DMS153 treated with DMSO at 0.1 percent for 48 hours (cell line): ENCODE results near the gene MINDY4.

Experiments used
- DNase-seq: peaks from one replicate; lab custom pipeline; 2025; ENCODE audit not compliant: unreplicated experiment; lab: John Stamatoyannopoulos, UW

Gene MINDY4

DNA sequence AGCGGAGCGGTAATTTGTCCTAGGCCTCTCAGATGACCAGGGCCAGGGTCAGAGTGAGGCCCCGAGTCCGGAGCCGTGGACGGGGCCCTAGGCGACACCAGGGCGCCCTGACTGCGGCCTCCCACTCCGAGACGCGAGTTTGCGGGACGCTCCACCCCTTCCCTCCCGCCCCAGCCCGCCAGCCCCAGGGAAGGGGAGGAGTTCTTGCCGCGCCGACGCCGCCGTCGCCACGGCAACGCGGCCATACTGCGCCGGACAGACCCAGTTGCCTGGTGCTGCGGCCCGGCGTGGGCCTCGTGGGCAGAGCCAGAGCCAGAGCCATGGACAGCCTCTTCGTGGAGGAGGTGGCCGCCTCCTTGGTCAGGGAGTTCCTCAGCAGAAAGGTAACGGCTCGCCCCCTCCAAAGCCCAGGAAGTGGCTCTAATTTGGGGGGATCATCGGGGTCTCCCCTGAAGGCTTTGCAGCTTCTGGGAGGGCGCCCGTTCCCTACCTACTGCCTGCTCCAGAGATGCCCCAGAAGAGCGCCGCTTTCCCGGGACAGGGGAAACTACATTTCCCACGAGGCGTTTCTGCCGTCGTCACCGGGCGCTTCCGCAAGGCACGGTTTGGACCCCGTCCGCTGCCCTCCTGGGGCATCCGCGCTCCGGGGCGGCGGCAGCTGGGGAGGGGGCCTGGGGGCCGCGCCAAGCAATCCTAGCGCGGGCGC lies at the start of gene MINDY4:
Gene MINDY4, plus strand, starts transcription at position 244 of the 706 bp plus-strand sequence. Its CDS starts 77 bp downstream, at position 321.
- DNase-seq, result peak; percentile 87

DNA sequence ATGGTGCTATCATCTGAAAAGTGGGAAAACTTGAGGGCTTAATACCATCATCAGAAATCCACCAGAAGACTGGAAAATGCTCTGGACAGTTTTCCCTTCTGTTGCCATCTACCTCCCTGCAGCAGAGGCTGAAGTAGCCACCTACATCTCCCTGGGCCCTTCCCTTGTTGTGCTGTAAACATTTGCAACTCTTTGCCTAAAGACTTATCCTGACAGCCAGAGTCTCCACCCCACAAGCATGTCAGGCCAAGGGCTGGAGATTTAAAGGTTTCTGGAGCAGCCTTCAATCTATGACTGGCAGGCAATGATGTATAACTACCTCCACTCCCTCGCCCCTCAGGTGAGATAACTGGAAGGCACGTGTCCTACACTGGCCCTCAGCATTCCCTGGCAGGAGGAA lies 49.0 kb upstream of the MINDY4 start:
- DNase-seq, result no peak

DNA sequence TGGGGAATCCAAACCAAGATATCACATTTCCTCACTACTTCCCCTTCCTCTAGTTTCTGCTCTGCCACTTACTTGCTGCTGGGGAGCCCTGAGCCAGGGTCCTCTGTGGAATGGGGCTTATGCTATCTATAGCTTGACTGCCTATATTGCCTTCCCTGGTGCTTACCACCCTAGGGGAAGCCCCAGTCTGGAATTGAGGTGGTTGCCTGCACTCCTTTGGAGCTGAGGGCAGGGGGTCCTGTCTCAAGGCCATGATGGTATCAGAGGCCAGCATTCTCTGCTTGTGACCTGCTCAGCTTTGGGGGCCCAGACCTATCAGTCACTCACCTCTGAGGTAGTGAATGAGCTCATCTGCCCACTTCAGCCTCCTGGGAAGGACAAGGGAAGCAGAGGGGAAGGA lies 48.5 kb upstream of the MINDY4 start:
- no peak for DNase-seq

DNA sequence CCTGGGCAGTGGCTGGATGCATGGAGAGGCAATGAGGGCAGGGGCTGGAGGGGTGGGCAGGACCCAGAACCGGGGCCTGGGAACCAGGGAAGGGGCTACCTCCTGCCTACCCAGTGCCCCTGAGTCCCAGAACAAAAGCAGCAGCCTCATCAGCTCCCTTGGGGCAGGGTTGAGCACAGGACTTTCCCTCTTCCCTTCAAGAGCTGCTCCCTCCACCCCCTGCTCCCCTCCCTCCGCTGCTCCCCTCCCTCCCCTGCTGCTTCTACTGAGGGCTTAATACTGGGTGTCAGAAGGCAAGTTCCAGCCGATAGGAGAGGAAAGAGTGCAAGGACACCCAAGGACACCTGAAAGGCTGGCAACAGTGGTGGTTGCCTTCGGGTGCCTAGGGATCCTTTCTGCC lies 47.4 kb upstream of the MINDY4 start:
- no peak for DNase-seq

DNA sequence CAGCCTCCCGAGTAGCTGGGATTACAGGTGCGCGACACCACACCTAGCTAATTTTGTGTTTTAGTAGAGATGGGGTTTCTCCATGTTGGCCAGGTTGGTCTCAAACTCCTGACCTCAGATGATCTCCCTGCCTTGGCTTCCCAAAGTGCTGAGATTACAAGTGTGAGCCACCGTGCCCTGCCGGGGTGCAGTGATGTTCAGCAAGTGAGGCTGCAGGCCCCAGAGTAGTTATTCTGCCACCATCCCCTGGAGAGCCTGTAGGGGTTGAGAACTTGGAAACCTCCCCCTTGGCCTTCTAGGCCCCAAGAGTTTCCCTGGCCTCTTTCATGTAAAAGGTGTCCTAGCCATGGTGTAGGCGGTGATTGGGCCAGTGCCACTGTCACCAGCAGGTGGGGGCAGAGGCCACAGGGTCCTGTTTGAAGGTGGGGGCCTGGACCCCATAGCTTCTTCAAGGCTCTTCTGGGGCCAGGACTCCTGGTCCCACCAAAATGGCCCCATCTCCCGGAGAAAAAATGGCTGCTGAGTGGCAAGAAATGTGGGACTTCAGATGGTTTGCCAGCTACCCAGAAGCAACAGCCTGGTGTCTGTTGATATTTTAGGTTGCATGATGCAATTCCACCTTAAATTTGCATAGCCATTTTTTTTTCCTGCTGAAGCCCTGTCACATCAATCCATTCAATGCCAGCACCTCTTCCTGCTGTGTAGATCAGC lies 44.8 kb upstream of the MINDY4 start:
- no peak for DNase-seq

DNA sequence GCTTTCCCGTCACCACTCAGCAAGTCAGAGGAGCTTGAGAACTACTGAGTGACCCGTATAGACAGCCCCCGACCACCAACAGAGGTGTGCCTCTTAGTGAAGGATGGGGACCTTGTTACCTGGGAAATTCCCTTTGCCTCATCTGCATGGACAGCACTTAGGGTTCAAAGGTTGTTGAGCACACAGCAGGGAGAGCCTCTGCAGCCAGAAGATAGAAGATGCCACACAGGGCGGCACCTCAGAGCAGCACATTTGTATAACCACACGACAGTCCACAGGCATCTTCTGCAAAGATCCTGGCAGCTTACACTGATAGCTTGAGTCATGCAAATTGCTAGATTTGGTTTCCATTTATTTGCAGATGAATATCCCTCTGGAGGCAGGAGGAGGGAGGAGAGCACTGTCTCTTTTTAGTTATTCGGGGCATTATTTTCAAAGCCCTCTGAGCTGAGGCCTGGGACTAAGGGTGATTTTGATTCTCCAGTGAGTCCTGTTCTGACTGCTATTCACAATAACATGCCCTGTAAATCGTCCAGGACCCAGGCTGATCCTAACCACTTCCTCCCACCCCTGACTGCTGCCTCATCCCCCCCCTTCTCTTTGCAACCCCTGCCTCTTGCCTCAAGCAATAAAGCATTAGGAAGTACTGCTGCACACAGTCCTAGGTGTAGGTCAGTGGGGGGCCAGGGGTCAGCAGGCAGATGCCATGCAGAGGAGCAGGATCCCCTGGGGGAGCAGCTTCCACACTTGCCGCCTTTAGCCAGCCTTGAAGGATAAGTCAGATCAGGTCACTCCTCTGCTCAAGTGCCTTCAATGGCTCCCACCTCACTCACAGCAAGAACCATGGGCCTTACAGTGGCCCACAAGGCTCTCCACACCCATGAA lies 43.9 kb upstream of the MINDY4 start:
- no peak for DNase-seq

DNA sequence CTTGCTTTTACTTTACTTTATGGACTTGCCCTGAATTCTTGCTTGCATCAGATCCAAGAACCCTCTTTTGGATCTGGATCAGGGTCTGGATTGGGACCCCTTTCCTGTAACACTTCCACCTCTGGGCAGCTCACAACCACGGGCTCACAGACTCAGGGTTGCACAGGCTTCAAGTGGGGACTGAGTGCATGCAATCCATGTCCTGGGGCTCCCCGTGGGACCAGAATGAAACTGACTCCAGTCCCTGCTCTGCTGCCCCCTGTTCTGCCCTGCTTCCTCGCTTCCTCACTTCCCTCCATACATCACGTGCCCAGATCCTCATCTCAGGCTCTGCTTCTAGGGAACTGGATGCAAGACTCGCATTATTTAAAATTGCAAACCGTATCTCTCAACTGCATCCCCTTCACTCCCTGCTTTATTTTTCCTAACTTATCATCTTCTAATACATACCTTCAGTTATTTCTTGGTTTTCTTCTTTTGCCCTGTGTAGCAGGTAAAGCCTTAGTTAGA lies 42.6 kb upstream of the MINDY4 start:
- no peak for DNase-seq

DNA sequence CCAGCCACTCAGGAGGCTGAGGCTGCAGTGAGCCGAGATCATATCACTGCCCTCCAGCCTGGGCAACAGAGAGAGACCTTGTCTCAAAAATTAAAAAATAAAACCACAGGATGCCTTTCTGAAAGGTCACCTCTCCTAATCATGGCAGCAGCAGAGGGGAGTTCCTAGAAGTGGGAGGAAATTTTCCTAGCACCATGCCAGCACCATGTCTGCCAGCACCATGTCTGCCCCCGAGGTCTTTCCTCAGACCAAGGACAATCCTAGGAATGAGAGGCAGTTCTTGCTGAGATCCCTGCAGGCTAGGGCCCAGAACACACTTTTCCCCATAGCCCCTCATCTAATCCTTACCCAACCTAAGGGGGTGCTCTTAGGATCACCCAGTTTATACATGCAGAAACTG lies 41.6 kb upstream of the MINDY4 start:
- DNase-seq, result no peak

DNA sequence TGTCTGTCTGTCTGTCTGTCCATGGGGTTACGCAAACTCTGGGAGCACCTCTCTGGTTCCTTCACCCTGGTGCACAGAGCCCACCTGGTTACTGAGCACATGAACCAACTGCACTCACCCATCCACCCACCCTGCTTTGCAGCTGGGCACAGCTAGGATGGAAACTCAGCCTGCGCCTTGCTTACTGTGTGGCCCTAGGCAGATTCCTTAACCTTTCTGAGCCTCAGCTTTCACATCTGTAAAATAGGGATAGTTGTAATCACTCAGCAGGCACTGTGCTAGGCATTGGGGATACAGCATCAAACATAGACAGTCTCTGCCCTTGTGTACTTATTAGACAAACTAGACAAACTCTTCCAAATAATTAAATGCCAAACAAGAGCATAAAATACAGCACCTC lies 41.1 kb upstream of the MINDY4 start:
- DNase-seq, result no peak

DNA sequence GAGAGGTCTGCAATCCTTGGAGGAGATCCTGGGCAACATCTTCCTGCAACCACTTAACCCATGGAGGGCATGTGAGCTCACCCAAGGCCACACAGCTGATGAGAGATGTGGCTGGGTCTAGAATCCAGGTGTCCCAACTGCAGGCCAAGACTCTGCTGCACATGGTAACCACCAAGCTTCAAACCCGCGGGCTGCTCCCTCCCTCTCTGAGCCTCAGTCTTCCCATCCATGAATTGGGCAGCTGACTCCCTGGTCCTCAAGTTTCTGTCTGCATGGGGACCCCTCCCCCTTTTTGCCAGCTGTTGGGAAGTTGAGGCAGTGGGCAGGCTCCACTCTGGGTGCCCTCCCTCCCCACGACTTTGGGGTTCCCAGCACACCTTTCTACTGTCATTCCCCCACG lies 40.2 kb upstream of the MINDY4 start:
- DNase-seq, result no peak

DNA sequence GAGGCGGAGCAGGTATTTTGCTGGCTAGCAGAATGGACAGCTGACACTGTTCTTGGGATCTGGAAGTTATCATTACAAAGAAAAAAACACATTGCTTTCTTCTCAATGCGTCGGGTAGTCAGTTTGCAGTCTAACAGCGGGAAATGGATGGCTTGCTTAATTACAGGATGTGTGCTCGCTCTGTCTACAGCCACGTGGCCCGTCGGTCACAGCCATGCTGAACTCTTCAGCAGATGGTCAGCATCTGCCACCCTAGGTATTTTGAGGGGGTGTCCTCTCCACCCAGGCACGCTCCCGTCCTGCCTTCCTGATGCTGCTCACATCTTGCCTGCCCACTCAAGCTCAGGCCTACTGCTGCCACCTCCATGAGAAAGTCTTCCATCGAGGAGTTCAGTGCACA lies 39.6 kb upstream of the MINDY4 start:
- DNase-seq, result peak; percentile 10

DNA sequence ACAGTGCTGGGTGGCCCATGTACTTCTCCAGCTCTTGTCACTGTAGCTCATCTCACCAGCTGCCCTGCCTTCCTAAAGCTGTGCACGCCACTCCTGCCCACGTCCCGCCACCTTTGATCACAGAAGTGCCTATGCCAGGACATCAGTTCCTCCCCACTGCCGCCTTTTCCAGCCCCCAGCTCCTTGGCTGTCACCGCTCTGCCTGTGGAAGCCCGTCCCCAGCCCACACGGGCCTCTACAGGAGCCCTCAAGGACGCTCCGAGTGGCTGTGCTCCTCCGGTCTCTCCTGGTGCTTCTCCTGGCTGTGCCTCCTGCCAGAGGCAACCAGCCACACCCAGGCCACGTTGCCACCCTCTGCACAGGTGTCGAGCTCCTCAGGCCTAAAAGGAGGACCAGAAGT lies 38.6 kb upstream of the MINDY4 start:
- DNase-seq, result no peak

DNA sequence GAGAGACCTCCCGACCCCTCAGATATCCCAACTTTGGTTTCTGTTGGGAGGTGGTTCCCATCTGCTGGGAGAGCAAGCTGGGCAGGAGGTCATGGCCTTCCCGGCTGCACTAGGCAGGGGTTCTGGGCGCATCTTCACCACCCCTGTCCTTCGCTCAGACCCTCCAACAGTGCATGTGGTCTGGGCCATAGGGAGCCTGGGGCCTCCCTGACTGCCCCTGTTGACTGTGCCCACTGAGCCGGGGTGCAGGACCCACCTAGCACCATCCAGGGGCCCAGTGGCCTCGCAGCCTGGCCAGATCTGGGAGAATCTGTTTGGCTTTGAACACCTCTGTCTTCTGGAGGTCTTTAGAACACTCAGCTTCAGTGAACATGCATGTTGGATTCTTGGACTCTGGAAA lies 38.0 kb upstream of the MINDY4 start:
- DNase-seq, result no peak

DNA sequence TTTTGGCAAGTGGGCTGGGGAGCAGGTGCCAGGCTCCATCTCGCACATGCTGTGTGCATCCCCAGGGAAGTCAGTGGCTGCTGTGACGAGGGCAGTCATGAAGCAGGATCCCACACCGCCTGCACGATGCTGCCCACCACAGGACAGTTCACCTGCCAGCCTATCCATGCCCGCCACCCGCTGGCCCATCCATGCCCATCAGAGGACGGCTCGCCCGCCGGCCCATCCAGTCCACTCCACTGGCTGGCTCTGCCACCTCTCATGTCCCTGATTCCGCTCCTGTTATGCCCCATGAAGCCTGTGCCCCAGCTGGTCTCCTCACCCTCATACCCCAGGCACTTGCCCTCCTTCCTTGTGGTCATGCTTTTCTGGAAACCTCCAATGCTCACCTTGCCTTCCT lies 37.5 kb upstream of the MINDY4 start:
- no peak for DNase-seq

DNA sequence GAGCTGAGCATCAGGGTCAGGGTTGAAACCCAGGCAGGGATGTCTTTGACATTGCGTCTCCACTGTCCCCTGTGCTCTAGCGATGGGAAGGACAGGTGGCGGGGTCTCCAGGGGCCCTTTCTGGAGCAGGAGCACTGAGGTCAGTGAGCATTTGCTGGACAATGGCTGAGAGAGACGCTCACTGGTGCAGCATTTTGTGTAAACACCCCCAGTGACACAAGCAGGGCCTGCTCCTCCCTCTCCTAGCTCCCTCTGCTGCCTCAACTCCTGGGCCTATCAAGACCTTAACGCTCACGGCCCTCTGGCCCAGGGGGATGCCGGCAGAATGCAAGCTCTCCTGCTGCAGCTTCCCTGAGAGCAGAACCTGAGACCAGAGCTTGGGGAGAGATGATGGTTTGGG lies 36.7 kb upstream of the MINDY4 start:
- no peak for DNase-seq

DNA sequence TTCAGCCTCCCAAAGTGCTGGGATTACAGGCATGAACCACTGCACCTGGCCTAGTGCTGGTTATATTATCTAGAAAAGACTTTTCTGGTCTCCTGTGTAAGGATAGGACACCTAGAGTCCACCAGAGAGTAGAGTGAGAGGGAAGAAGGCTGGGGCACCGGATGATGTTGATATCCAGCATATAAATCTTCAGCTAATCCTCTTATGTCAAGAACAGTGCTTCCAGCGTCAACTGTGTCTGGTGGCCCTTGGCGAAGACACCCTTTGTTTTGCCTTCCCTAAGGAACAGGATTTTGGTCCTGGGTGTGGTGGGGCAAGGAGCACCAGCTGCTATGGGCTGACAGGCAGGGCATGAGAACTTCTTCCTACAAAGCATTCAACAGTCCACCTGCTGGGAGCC lies 35.6 kb upstream of the MINDY4 start:
- no peak for DNase-seq

DNA sequence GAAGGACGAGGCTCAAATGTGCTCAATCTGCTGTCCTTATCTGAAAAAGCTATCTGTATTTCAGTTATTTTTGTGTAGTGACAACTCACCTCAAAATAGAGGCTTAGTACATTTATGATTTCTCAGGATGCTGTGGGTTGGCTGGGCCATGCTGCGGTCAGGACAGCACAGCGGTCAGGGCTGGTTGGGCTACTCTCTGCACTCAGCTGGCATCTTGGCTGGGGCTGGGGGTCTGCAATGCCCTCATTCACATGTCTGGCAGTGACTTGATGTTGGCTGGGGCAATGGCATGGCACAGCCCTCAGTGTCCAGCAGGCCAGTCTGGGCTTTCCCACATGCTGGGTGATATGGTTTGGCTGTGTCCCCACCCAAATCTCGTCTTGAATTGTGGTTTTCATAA lies 34.9 kb upstream of the MINDY4 start:
- DNase-seq, result no peak

DNA sequence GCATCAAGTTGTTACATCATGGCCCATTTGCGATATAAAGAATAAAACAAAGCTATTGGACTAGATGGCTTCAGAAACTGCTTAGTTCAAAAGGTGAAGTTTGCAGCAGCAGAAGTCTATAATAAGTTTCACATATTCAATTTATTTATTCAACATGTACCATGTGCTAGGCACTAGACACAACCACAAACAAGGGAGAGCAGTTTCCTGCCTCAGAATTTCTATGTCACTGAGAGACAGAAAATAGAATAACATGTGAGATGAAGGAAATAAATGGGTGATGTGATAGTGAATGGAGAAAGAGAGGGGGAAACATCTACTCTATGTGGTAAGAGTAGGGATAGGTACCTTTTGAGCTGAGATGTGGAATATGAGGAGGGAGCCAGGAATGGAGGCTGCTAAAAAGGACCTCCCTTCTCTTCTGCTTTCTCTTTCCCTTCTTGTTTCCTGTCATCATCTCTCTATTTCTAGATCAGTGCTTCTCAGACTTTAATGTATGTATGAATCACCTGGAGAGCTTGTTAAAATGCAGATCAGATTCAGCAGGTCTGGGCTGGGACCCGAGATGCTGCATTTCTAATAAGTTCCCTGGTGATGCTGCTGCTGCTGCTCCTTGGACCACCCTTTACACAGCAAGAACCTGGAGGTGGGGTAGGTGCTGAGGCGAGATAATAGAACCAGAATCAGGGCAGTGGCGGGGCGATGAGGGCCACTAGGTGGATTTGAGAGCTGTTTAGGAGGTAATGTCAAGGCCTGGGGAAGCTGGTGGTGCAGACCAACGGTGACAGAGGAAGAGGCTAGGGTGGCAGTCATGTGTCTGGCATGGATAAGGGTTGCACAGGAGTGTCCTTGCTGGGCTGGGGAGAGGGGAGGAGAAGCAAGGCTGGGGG lies 32.9 kb upstream of the MINDY4 start:
- DNase-seq, result no peak

DNA sequence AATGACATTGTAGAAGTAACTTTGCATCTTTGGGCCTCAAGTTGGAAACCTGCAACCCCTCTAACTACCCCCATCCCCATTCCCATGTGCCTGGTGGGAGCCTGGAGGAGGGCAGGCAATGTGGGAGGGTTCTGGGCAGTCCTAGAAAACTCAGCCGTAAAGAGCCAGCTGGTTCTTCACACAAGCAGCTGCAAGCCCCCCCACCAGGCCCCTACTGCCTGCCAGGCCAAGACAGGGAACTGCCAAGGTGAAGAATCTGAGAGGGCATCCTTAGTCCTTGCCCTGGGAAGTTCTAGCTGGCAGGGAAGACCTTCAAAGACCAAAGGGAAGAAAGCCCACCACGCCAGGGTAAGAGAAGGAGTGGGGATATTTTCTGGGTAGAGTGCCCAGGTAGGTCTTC lies 31.5 kb upstream of the MINDY4 start:
- DNase-seq, result no peak

DNA sequence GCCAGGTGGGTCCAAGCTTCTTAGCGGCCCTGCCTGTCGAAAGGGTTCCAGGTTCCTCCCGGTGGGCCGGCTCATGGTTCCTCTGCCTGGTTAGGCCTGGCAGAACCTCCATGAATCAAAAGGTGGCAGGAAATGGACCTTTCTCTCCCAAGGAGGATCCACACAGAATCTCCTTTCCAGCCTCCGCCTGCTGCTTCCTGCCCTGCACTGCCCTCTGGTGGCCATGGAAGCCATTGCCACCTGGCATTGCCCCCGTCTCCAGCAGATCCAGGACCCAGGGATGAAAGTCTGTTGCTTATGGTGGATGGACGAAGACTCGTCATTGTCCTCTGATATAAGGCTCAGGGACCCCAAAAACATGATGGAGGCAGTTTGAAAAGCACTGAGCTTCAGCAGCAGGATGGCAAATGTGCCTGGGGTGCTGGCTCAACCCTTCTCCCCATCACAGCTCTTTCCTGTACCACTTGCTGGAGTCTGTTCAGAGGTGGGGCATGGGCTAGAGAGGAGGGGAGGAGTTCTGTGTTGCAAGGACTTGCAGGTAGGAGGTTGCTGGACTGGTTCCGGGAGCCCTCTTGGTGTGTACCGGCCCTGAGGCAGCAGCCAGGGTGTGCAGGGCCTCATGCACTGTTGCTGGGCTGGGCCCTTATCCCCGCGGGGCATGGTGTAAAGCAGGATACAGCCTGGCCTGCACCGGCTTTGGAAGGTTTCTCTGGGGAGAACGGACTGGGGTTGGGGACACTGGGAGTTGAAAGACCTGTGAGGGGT lies 30.6 kb upstream of the MINDY4 start:
- peak; percentile 67 for DNase-seq
